Hippocampal formation (tissue), 2 donors: ENCODE measurements around the gene KIAA1958.

ENCODE experiments used
- DNase-seq, 2 donors: peaks; one replicate each; lab custom pipeline; 2025; lab: John Stamatoyannopoulos, UW

Gene KIAA1958

DNA sequence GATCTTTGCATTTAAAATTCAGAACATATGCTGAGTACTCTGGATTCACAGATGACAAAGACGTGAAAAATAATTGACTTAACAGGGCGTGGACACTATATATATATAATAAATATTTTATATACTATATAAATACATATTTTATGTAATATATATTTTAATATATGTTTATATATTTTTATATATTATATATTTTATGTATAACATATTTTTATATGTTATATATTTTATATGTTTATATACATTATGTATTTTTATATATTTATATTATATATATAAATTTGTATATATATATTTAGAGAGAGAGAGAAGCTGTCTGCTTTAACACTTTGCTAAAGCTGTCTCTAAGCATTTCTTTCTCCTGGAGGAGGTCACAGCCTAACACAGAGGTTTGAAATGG, 118.2 kb downstream of the KIAA1958 start:
- no peak for DNase-seq

DNA sequence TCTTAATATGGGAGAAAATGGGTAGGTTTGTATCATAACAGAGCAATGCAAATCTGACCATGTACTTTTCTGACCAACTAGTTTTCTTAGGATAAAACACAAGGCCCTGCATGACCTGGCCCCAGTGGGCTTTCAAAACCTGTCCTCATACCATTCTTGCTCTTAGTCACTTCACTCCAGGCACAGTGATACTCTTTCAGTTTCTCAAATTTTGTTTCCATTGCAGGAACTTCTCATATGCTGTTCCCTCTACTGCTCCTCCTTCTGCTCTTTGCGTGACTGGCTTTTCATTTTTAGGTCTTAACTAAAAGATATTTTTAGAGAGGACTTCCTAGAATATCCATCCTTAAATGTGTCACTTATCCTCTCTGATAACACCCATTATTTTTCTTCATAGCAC, 118.9 kb downstream of the KIAA1958 start:
- DNase-seq = no peak

- DNase-seq = no peak
These were observed 119.5 kb downstream of the KIAA1958 start for GRCh38 chr9:112605963-112606699.

- no peak for DNase-seq
These were observed 122.2 kb downstream of the KIAA1958 start for GRCh38 chr9:112608851-112609250.

DNA sequence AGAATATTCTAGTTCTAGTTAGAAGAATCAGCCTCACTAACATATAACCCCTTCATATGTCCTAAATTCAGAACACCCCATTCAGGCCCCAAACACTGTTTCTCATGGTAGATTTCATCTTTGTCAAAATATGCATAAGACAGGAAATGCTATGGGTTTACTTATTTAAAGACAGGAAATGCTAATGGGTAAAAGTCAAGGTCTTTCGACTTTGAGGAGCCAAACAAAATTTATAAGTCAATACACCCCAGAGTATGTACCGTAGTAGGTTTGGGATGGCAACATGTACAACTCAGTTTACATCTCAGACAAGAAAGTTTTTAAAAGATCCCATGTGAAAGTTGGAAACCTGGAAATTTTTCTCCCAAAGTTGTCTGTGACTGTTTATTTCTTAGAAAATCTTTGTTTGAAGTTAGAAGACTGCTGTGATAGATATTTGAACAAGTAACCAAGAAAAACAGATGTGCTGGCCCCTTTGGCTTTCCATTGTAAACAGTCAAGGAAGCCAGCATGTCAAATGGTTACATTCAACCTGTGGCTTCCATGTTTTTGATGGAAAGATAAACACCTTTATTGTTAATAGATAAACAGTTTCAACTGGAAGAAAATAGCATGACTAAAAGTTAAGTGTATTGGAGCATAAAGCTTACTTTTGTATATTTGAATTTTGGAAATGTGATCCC, 129.1 kb downstream of the KIAA1958 start:
- DNase-seq = no peak

DNA sequence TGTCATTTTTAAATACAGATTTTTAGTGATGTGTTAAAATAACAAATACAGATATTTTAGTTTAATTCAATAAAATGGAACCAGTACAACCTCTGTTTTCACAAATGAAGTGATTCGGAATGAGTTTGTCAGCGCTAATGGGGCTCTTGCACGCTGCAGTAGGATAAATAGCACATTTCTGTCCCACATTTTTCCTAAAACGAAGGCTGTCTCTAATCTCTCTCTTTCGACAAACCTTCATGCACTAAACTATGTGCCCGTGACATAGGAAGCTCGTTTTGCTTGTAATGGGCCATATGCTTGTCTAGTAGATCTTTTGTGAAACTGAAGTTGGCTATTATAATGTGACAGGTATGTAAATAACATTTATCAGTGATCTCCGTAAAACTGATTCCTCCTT, 130.7 kb downstream of the KIAA1958 start:
- no peak for DNase-seq

DNA sequence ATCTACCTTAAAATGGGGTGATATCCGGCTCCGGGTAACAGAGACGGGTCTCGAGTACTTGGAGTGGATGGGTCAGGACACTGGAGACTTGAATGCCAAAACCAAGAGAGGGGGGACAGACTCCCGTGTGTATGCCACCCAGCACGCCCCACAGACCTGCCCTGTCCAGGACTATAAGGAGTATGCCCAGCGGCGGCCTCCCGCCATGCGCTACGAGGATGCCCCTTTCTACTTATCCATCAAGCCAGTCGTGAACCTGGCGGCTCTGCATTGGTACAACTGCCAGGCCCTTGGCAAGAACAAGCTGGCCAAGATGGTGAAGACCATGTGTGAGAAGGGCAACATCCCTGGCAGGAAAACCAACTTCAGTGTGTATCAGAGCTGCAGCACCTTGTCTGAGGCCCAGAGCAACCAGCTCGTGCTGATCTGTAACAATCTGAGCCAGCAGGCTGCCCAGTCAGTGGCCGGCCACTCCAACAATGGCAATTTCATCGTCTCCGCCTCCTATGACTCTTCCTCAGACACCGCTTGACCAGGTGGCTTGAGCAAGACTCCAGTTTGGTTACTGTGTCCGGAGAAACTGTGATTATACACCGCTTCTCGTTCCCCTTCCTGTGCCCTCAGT, 131.9 kb downstream of the KIAA1958 start:
- DNase-seq = no peak

DNA sequence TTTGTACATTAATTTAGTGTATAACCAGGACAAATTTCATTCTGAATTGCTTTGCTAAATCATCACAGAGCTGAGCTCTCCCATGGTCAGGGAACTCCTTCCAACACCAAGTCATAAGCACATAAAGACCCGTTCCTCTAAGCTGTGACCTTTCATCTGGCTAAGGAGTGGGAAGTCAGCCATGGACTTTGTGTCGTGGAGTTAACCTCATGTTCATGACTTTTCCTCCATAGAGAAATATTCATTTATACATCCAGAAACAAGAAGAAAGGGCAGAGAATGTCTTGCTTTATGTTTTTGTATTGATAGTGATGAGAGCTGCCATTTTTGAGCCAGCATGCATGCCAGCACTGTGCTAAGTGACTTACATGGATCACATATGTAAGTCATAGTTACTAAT, 133.8 kb downstream of the KIAA1958 start:
- DNase-seq = no peak

GRCh38 chr9:112621018-112621655, 134.5 kb downstream of the KIAA1958 start:
- DNase-seq = no peak

DNA sequence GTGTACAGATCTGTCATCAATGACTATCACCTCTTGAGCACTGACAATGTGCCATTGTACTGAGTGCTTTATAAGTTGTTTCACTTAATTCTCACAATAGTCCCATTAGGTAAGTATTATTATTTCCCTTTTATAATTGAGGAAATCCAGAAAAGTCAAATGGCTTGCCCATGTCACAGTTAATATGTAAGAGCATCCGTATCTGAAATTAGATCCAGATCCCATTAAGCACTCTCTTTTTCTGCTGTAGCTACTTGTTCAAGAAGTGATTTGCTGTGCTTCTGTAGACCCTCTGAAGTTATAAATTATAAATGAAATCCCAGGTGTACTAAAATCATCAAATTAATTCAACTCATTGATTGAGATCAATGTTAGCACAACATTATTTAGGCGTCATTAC, 136.6 kb downstream of the KIAA1958 start:
- no peak for DNase-seq

DNA sequence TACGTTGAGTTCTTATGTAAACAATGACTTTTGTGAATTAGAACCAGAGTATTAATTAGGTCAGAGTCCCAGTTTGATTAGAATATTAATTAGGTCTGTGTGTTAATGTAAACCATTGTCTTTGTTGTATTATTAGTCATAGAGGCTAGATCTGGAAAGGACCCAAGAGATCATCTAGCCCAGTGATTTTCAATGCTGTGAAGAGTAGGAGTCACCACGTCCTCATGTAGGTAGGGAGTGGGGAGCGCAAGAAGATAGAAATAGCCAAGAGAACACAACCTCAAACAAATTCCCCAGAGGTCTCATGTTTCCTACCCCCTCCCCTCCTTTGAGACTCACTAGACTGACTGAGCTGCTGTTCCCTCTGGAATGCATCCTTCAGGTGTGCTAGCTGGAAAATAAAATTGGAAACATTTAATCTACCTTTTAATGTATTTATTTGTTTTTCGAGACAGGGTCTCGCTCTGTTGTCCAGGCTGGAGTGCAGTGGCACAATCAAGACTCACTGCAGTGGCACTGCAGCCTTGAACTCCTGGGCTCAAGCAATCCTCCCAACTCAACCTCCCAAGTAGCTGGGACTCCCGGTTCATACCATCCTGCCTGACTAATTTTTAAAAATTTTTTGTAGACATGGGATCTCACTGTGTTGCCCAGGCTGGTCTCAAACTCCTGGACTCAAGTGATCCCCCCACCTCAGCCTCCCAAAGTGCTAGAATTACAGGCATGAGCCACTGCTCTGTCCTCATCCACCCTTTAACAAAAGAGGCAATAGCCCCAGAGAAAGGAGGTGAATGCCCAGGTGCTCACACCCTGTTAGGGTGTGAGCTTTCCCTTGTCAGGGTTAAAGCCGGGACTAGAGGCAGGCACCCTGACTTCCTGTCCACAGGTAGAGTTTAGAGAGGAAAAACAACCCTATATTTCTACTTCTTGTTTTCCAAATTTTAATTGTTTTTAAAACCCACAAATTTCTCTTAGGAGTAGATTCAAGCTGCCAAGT, 138.4 kb downstream of the KIAA1958 start:
- DNase-seq = no peak

DNA sequence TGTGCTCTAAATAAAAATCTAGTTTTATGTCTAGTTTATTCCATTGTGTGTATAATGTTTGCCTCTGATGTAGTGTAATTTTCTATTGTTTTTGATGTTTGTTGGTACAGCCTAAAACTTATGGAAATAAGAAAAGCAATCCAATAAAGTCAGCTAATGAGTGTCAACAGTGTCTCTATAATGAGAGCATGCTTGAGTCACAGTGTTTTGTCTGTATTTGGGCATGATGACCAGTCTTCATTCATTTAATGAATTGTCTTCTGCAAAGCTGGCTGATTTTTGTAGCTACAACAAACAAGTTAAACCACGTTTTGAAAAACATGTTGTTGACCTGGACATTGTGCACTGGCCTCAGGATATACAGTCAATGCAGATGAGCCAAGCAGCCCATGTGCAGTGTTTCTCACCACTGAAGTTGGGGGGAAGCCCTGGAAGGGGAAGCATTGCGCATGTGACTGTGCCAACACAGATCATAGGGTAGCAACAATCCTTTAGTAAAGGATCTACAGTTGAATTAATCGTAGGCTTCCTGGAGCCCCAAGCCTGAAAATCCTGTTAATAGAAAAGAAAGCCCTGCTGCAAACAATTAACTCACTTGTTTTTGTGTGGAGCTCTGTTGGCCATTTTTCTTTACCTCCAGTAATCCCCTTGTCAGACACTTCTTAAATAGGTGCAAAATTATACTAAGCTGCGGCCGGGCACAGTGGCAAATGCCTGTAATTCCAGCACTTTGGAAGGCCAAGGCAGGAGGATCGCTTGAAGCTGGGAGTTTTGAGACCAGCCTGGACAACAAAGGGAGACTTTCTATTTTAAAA, 143.3 kb downstream of the KIAA1958 start:
- DNase-seq = no peak

GRCh38 chr9:112631313-112632070, 144.9 kb downstream of the KIAA1958 start:
- no peak for DNase-seq

- no peak for DNase-seq
These were observed 153.7 kb downstream of the KIAA1958 start for GRCh38 chr9:112640311-112640710.

DNA sequence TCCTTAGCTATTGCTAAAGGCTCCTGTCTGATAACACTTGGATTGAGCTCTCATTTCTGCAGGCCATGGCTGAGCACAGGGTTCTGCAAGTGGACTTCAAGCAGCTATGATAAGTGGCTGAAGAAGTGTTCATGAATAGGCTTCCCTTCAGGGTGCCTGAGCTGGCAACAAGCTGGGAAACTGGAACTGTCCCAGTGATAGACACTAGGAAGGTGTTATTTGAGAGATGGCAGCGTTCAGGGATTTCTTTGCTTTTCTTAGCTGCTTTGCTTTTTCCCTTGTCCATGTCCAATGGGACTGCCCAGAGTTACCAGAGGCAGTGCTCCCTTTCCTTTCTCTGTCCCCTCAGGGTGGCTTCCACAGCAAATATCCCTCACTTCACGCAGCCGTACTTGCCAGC, 155.5 kb downstream of the KIAA1958 start:
- no peak for DNase-seq

- DNase-seq = no peak
These were observed 161.0 kb downstream of the KIAA1958 start for GRCh38 chr9:112647596-112647995.

DNA sequence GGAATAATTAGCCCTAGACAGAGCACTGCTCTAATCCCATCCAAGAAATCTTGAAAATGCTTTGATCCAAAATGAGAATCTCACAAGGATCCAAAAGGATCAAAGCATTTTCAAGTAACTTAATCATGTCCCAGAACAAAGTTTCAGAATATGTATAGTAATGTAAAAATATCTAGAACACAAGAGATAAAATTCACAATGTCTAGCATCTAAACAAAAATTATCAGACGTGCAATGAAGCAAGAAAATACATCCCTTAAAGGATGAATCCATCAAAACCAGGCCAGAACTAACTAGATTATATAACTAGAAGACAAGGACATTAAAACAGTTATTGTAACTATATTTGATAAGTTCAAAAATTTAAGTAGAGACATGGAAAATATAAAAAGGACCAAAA, 162.0 kb downstream of the KIAA1958 start:
- DNase-seq = no peak

GRCh38 chr9:112654282-112654681, 167.7 kb downstream of the KIAA1958 start:
- DNase-seq = no peak

DNA sequence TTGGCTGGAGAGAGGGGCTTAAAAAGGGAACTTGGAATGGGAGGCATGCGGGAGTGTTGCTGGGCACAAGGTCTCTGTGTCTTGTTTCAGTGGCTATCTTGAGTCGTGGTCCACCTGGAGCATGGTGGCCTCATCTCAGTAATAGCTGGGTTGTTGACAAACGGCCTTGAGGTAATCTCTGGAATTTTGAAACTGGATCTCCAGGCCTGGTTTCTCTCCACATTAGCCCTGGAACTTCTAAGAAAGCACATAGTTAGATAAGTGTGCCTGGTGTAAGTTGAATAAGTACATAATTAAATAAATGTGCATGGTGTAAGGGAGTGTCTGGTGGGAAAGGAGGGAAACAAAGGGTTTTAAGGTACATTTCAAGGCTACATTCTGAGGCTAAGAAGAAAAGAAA, 169.0 kb downstream of the KIAA1958 start:
- no peak for DNase-seq

DNA sequence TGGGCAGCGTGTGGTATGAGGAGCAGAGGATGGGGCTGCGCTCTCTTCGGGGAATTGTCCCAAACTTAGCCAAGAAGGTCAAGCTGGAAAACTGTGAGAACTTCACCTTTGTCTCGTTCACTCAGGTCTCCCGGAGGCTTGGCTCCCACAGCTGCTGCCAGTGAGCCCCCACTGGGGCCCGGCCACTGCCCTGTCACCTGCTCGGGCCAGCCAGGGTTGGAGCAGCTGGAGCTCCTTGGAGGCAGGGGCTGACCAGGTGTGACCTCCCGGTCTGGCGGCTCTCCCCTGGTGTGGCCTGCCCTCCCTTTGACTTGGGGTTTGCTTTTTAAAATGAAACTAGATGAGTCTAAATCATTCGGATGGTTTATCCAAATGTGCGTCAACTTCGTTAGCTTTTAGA, 173.3 kb downstream of the KIAA1958 start:
- no peak for DNase-seq
